HepG2 (cell line): ENCODE measurements around the gene MAJIN. TPM values are rescaled to one million over a fixed set of nuclear protein-coding genes. Genes with fewer than 3 reads are reported as not detected.

Experiments used
- ATAC-seq: fragments of 200-7000 bp; cut with Tn5 transposase; 3 replicates; pipeline ENCODE4 v1.9.1; 2020; ENCODE audit warnings: mild to moderate bottlenecking, moderate library complexity
- BruUV-seq: library from RNA; stranded (reverse); fragments of 400-500 nt; replicated peaks from 2 replicates; lab custom pipeline; 2021; lab: Mats Ljungman, UMichigan
- CTCF ChIA-PET: fragments of 300-600 bp; formaldehyde crosslinking; extraction: SDS; loops from one replicate; lab custom pipeline; 2021; ENCODE audit warnings: low total read pairs, inconsistent platforms, low intra/inter-chr PET ratio; lab: Yijun Ruan, JAX
- POLR2A ChIA-PET: fragments of 350-600 bp; sonication (Branson Sonifier 250); formaldehyde crosslinking; loops from one replicate; lab custom pipeline; 2020; ENCODE audit warnings: antibody characterized with exemption, inconsistent platforms; lab: Yijun Ruan, JAX
- DNase-seq: peaks from one replicate; pipeline ENCODE4 v3.0.0-alpha.2; 2015; ENCODE audit warnings: low spot score
- FAIRE-seq: peaks from 3 replicates; lab custom pipeline; 2011; peaks lifted over from hg19 to GRCh38; lab: Jason Lieb, UNC
- H2AFZ ChIP-seq: one replicate; pipeline ENCODE4 v1.6.1; 2011; ENCODE audit warnings: low read length, inconsistent platforms
- H3K27ac ChIP-seq: fragments of 300-600 bp; 3 replicates; pipeline ENCODE4 v1.8.0; 2011; ENCODE audit warnings: mixed run types, mild to moderate bottlenecking, mixed read lengths, low read length, inconsistent platforms; ENCODE audit not compliant: insufficient read depth; ENCODE audit errors: extremely low read length
- H3K27me3 ChIP-seq, 2 experiments: fragments of 200-600 bp in 1 of 2; 2 replicates in 1 of 2; 3 replicates in 1 of 2; pipeline versions ENCODE4 v1.6.0 to v1.8.0; 2011; ENCODE audit warnings: low read length in 2 of 2, mild to moderate bottlenecking in 2 of 2, moderate library complexity in 2 of 2, inconsistent platforms in 1 of 2; ENCODE audit not compliant: insufficient read depth in 2 of 2, control insufficient read depth in 1 of 2
- H3K36me3 ChIP-seq, 2 experiments: fragments of 200-600 bp in 1 of 2; replicated peaks in 1 of 2; 2 replicates in 1 of 2; 3 replicates in 1 of 2; pipeline versions ENCODE4 v1.5.1 to v1.8.0; 2011; ENCODE audit warnings: low read length in 2 of 2, inconsistent platforms in 1 of 2; ENCODE audit not compliant: insufficient read depth in 2 of 2, control insufficient read depth in 1 of 2
- H3K4me1 ChIP-seq: 2 replicates; pipeline ENCODE4 v1.5.1; 2012; ENCODE audit warnings: low read length, inconsistent platforms; ENCODE audit not compliant: insufficient read depth
- H3K4me2 ChIP-seq: 2 replicates; pipeline ENCODE4 v1.6.0; 2011; ENCODE audit warnings: low read depth, low read length, inconsistent platforms
- H3K4me3 ChIP-seq, 3 experiments: fragments of 200-600 bp in 1 of 3; sonication (generic), shearing (Covaris generic) in 1 of 3; replicated peaks in 1 of 3; 2 replicates each; pipeline ENCODE4 v1.5.1; 2011 to 2016; ENCODE audit warnings: low read length in 3 of 3, inconsistent platforms in 2 of 3, low read depth in 2 of 3, mild to moderate bottlenecking in 2 of 3, control low read depth in 1 of 3, mixed read lengths in 1 of 3; ENCODE audit not compliant: insufficient read depth in 1 of 3
- H3K79me2 ChIP-seq: one replicate; pipeline ENCODE4 v1.6.1; 2011; ENCODE audit warnings: low read length, inconsistent platforms; ENCODE audit not compliant: insufficient read depth
- H3K9ac ChIP-seq: 2 replicates; pipeline ENCODE4 v1.6.0; 2011; ENCODE audit warnings: mild to moderate bottlenecking, low read depth, low read length, inconsistent platforms; ENCODE audit not compliant: insufficient read depth
- H3K9me3 ChIP-seq: 2 replicates; pipeline ENCODE4 v1.5.1; 2012; ENCODE audit warnings: mild to moderate bottlenecking, low read length
- H4K20me1 ChIP-seq: 2 replicates; pipeline ENCODE4 v1.6.0; 2011; ENCODE audit warnings: inconsistent platforms, mild to moderate bottlenecking, low read length, moderate library complexity; ENCODE audit not compliant: insufficient read depth
- ARID4A ChIP-seq: sonication (generic); formaldehyde crosslinking; IDR thresholded peaks from 2 replicates; pipeline ENCODE4 v1.5.0; 2020; ENCODE audit warnings: mild to moderate bottlenecking, missing genetic modification reagents, borderline replicate concordance
- CBX2 ChIP-seq, 2 experiments: fragments of 200-600 bp in 1 of 2; sonication (generic); formaldehyde crosslinking in 1 of 2; IDR thresholded peaks; 2 replicates each; pipeline versions ENCODE4 v1.7.0 to v1.8.1; 2018 to 2022; ENCODE audit warnings: low read depth in 2 of 2, low read length in 1 of 2, mild to moderate bottlenecking in 1 of 2, missing genetic modification reagents in 1 of 2
- ETV5 ChIP-seq: IDR thresholded peaks from 2 replicates; pipeline ENCODE4 v1.6.1; 2018; ENCODE audit warnings: missing biosample characterization, missing genetic modification reagents, inconsistent platforms, borderline replicate concordance
- HNRNPL ChIP-seq: fragments of 200-400 bp; formaldehyde crosslinking; IDR thresholded peaks from 2 replicates; pipeline ENCODE4 v1.6.1; 2017; ENCODE audit warnings: mild to moderate bottlenecking, low read depth, low read length
- HNRNPLL ChIP-seq: fragments of 200-400 bp; formaldehyde crosslinking; IDR thresholded peaks from 2 replicates; pipeline ENCODE4 v1.6.1; 2017; ENCODE audit warnings: mild to moderate bottlenecking, low read depth, low read length; ENCODE audit not compliant: poor library complexity, severe bottlenecking
- ZBTB38 ChIP-seq: sonication (generic); formaldehyde crosslinking; IDR thresholded peaks from 2 replicates; pipeline ENCODE4 v1.5.1; 2020; ENCODE audit warnings: mild to moderate bottlenecking, missing genetic modification reagents
- ZFP62 ChIP-seq: sonication (generic); formaldehyde crosslinking; IDR thresholded peaks from 2 replicates; pipeline ENCODE4 v1.4.0; 2020; ENCODE audit warnings: missing genetic modification reagents
- ZNF335 ChIP-seq: sonication (generic); formaldehyde crosslinking; IDR thresholded peaks from 2 replicates; pipeline ENCODE4 v1.4.0; 2020; ENCODE audit warnings: missing genetic modification reagents
- ZNF687 ChIP-seq: sonication (generic); formaldehyde crosslinking; IDR thresholded peaks from 2 replicates; pipeline ENCODE4 v1.5.1; 2020; ENCODE audit warnings: mild to moderate bottlenecking, missing genetic modification reagents, moderate library complexity
- WGBS: methylation state at CpG from one replicate; pipeline ENCODE4 v1.1.6; 2017; ENCODE audit warnings: low lambda C conversion rate; 5-methylcytosine and 5-hydroxymethylcytosine counted together
- in situ Hi-C: cut with HindIII; loops from 2 replicates; pipeline ENCODE4 v1.10.0; 2017; ENCODE audit warnings: low pct_unique_long_range_greater_than_20kb; ENCODE audit not compliant: extremely low pct_ligation_motif_present
- intact Hi-C: fragments of 100-400 bp; cut with micrococcal nuclease; formaldehyde crosslinking; loops from one replicate; pipeline ENCODE4 v1.10.0; 2022; ENCODE audit not compliant: unreplicated experiment
- polyA plus RNA-seq, 8 experiments: library from polyadenylated mRNA; depleted of rRNA in 3 of 8; stranded (reverse) in 7 of 8; unstranded in 1 of 8; fragments of >200 nt; fragmentation: Illumina TruSeq in 4 of 8; extraction: Trizol in 4 of 8; gene quantifications; 2 replicates each; pipeline versions ENCODE4 v1.2.1 to v1.2.3, GENCODE V29; 2011 to 2016; ENCODE audit warnings: low read depth in 4 of 8, missing spikeins in 1 of 8, mixed read lengths in 1 of 8; ENCODE audit not compliant: insufficient read depth in 1 of 8
- total RNA-seq, 5 experiments: library from RNA; depleted of rRNA; stranded (reverse); fragments of >200 nt; fragmentation: Illumina TruSeq; extraction: Trizol; gene quantifications; 2 replicates each; pipeline ENCODE4 v1.2.3, GENCODE V29; 2016; ENCODE audit warnings: low read depth in 1 of 5
- TF ChIP-seq, protein P1 (sequence below): sonication (generic); formaldehyde crosslinking; IDR thresholded peaks from 2 replicates; pipeline ENCODE4 v1.4.0; 2020; ENCODE audit warnings: missing genetic modification reagents

MAJIN gene
- total and polyA plus RNA-seq, 2 of the 13 experiments (the other 11 are each of a cell fraction or from before 2014, with no cell fraction given) = not detected

GRCh38 chr11:64925536-64926436, 46.1 kb downstream of the MAJIN start:
- no peaks in the 10 kb centered on the region for H3K79me2 ChIP-seq
- no peak overlapping the region for H3K27ac ChIP-seq
- H3K9me3 ChIP-seq = no peaks in the 10 kb centered on the region
- H4K20me1 ChIP-seq = no peaks in the 10 kb centered on the region
- H3K9ac ChIP-seq = peak overlapping the region; percentile 81
- DNase-seq (no peak), FAIRE-seq (no peak), ATAC-seq (0 out of 3 replicates have a peak, but pooled peaks have one; percentile 6)
- H3K4me1 ChIP-seq = peaks cover 32% of the 10 kb centered on the region
- peak overlapping the region; percentile 99 for H3K4me2 ChIP-seq
- intact Hi-C loops (loop anchor here (2.0 kb wide), 1 partner anchor 71 kb away; the partner anchor contains the start of gene BATF2), in situ Hi-C loops (no loop called here)
- WGBS = 20% methylated on average over 12 of the region's 24 CpGs
- no peaks in the 10 kb centered on the region for H3K36me3 ChIP-seq
- H3K27me3 ChIP-seq = no peaks in the 10 kb centered on the region; a peak in 1 of 5 replicates
- POLR2A ChIA-PET = interaction anchor here (0.7 kb wide), 1 partner anchor 196 kb away, joined by 4 read pairs; the partner anchor contains the start of genes FAU and MRPL49
- CTCF ChIA-PET = no interaction called here
- BruUV-seq = no TSS peak
- peak overlapping the region; percentile 58 to 80 (median 72) for H3K4me3 ChIP-seq
- no peak overlapping the region for H2AFZ ChIP-seq
- TF ChIP-seq, protein P1, sequence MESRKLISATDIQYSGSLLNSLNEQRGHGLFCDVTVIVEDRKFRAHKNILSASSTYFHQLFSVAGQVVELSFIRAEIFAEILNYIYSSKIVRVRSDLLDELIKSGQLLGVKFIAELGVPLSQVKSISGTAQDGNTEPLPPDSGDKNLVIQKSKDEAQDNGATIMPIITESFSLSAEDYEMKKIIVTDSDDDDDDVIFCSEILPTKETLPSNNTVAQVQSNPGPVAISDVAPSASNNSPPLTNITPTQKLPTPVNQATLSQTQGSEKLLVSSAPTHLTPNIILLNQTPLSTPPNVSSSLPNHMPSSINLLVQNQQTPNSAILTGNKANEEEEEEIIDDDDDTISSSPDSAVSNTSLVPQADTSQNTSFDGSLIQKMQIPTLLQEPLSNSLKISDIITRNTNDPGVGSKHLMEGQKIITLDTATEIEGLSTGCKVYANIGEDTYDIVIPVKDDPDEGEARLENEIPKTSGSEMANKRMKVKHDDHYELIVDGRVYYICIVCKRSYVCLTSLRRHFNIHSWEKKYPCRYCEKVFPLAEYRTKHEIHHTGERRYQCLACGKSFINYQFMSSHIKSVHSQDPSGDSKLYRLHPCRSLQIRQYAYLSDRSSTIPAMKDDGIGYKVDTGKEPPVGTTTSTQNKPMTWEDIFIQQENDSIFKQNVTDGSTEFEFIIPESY (CRISPR knock-in tag) = peak; percentile 95
- TF ChIP-seq ETV5 (no peak), CBX2 (IDR thresholded peaks at IDR 0.05; ENCODE audit: low read depth, low read length) (no peak), CBX2 (CRISPR knock-in tag; IDR thresholded peaks at IDR 0.05; ENCODE audit: low read depth) (no peak), ZNF335 (CRISPR knock-in tag) (no peak), ZFP62 (CRISPR knock-in tag) (no peak), HNRNPL (0 out of 2 replicates have a peak, but pooled peaks have one; percentile 23), HNRNPLL (peak; percentile 81), ZBTB38 (CRISPR knock-in tag) (peak; percentile 88), ARID4A (CRISPR knock-in tag) (no peak), ZNF687 (peak; percentile 15)
